Measurements from ENCODE around the gene RHOBTB3.

RHOBTB3 gene

DNA sequence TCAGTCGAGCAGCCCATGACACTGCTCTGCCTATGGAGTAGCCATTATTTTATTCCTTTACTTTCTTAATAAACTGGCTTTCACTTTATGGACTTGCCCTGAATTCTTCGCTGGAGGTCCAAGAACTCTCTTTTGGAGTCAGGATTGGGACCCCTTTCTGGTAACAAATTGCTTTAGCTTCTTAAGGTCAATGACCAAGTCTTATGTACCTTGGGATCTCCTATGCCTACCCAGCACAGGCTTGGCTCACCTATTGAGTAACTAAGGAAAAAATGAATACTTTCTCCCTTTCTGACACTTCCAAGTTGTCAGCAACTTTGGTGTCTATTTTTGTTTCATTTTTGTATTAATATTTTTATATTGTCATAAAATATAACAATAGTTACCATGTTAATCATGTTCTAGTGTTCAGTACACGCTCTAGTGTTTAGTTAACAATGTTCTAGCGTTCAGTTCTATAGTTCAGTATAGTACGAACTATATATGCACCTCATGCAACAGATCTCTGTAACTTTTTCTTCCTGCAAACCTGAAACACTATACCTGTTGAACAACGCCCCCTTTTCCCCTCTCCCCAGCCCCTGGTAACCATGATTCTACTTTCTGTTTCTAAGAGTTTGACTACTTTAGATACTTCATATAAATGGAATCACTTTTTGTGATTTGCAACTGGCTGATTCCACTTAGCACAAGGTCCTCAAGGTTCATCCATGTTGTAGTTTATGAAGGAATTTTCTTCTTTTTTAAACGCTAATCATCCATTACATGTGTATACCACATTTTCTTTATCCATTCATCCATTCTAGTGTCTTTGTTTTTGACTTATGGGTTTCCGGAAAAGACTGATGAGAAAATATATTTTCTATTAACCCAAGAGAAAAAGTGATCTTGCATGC, 1.8 kb upstream of the RHOBTB3 start:
- no peak for DNase-seq

GRCh38 chr5:95730011-95730700, 980 bp upstream of the RHOBTB3 start:
- no peak for DNase-seq

DNA sequence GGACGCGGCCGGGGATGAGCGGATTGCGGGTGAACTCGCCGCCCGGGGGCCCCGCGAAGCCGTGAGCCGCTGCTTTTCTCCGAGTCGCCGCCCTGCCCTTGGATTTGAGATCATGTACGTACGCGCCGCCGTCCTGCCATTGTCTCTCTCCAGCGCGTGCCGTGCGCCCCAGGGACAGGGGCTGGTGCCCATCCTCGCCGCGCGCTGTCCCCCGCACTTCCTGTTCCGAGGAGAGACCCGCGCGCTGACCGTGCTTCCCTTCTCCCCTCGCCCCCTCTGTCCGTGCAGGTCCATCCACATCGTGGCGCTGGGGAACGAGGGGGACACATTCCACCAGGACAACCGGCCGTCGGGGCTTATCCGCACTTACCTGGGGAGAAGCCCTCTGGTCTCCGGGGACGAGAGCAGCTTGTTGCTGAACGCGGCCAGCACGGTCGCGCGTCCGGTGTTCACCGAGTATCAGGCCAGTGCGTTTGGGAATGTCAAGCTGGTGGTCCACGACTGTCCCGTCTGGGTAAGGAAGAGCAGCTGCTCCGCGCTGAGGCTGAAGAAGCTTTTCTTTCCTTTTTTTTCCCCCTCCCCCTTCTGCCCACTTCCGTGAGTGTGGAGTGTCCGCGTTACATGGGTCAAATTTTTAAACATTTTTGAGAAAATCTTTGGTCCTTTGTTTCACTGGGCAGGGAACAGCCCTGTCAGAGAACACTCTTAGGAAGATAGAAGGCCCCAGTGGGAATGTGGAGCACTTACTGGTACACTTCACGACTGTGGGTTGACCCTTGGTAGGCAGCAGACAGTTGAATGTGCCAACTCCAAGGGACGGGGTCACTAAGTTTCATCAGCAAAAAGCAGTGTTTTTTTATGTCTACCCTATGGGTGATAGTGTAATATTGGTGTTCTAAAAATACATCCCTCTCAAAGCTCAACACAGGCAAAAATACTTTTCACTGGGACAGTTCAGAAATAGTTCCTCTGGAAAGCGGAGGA, 727 bp downstream of the RHOBTB3 start:
- peak; percentile 94 for DNase-seq

DNA sequence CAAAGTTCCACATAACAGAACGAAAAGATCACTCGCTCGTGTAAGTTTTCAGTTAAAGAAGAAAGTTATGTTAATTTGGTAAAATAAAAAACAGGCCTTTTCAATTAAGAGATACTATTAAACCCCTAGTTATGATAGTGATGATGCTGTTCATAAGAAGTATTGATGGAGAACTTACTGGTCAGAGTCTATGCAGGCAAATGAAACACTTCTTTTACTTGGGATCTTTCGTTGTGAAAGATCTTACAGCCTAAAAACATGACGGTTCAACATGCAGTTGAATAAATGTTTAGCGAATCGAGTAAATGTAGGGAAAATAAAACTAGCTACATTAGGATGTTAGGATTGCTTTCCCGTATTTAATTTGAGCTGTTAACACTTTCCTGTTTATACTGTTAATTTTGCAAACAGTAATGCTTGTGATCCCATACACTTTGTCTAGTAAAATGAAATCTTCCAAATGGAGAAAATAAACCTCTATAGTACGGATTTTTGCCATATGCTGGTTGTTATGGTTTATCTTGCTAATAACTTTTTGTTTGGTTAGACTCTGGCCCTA, 2.0 kb downstream of the RHOBTB3 start:
- no peak for DNase-seq

DNA sequence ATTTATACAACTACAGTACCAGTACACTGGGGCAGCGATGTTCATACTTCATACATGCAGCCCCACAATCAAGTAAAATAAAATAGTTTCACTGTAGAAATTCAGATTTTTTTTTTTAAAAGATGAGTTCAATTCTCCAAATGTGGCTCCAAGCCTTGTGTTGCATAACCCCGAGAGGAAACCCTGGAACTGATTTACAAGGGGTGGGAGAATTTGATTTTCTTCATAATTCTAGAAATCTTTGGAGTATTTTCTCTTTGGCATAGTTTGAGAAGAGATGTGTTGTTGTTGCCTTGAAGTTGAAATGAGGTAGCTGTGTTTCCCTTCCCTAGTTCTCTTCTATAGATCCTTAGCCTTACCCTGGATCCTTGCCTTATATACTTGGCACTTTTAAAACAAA, 3.1 kb downstream of the RHOBTB3 start:
- DNase-seq, result no peak

DNA sequence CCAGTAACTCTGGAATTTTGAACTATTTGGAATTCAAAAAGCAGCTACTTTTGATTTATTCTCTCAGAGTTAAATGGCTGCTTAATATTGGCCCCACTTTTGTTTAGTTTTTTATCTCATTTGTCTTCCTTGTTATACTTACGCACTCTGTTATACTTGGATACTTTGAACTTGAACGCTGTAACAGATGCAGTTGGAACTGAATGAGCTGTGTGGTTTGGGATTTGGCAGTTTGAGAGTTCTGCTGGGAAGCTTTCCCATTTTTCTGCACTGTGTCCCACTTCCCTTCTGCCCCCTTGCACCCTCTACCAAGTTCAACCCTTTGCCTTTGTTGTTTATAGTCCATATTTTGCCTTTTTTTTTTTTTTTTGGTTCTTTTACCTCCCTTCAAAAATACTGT, 3.8 kb downstream of the RHOBTB3 start:
- DNase-seq, result no peak

- DNase-seq, result no peak
Observed at GRCh38 chr5:95735406-95735805, 4.3 kb downstream of the RHOBTB3 start.

- DNase-seq, result no peak
Observed at GRCh38 chr5:95738072-95738471, 6.9 kb downstream of the RHOBTB3 start.

GRCh38 chr5:95738834-95739233, 7.7 kb downstream of the RHOBTB3 start:
- no peak for DNase-seq

DNA sequence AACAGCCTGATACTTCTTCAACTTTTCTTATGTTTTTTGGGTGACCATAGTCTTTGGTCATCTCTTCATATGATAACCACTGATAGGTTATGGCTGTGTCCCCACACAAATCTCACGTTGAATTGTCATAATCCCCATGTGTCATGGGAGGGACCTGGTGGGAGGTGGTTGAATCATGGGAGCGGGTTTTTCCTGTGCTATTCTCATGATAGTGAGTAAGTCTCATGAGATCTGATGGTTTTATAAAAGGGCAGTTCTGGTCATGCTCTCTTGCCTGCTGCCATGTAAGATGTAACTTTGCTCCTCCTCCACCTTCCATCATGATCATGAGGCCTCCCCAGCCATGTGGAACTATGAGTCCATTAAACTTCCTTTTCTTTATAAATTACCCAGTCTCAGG, 8.7 kb downstream of the RHOBTB3 start:
- DNase-seq, result no peak

DNA sequence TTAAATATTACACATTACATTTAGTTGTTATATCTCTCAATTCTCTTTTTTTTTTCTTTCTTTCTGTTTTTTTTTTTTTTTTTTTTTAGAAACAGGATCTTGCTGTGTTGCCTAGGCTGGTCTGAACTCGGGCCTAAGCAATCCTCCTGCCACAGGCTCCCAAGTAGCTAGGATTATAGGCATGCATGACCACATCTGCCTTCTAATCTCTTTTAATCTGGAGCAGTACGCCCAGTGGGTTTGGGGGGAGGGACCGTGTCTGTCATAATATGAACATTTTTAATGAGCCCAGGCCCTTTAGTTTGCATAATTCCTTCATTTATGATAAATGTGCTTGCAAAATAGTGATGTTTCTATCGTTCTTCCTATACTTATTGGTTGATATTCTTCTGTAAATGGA, 10.3 kb downstream of the RHOBTB3 start:
- no peak for DNase-seq

DNA sequence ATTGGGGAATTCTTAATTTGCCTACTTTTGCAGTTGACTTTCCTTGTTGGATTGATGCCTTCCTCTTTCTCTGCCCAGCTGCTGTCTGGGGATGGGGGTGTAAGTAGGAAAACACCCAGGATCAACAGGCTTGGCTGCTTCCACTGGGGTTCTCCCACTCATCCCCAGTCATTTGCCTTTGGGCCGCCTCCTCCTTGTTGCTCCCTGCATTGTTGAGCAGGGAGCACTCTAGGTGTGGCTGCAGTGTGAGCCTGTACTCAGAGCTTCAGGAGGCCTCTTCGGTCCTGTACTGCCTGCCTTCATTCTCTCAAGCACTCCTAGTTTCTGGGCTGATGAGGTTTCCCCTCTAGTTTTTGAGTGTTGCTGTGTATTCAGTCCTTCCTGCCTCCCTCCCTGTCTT, 12.1 kb downstream of the RHOBTB3 start:
- DNase-seq, result no peak

GRCh38 chr5:95743877-95744276, 12.7 kb downstream of the RHOBTB3 start:
- DNase-seq, result no peak

- no peak for DNase-seq
Observed at GRCh38 chr5:95746194-95746593, 15.1 kb downstream of the RHOBTB3 start.

GRCh38 chr5:95746722-95747679, 15.9 kb downstream of the RHOBTB3 start:
- DNase-seq, result no peak

- DNase-seq, result no peak
Observed at GRCh38 chr5:95748133-95748532, 17.0 kb downstream of the RHOBTB3 start.

DNA sequence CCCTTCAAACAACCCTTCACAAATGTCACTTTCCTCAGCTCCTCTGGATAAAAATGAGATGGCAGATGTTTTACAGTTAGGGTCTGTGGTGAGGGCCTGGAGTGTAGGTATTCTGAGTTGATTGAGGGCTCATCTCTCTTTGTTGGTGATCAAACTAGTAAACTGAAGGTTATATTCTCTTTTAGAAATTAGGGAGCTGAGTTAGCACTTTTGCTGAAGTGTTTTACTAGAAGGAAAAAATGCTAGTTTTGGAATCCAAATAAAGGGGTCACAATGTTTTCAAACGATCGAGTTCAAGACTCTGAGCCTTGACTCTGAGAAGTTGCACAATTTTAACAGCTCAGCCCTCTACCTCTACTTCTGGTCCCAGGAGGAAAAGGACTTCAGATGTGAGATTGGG, 23.4 kb downstream of the RHOBTB3 start:
- DNase-seq, result no peak

DNA sequence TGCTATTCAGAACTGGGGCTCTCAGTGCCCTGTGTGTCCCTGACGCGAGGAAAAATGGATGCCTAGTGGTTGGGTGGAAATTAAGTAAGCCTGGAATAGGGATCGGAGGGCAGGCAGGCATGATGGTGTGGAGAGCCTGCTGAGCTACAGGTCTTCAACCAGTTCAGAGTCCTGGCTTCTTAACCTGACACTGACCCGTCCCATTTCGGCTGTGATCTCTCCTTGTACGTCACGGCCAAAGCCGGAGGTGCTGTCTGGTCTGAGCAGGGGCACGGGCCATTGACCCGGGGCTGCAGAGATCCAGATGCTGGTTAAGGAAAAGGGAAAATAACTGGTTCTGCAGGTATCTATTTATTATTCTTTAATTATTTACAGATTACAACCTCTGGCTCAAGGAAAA, 27.9 kb downstream of the RHOBTB3 start:
- no peak for DNase-seq

DNA sequence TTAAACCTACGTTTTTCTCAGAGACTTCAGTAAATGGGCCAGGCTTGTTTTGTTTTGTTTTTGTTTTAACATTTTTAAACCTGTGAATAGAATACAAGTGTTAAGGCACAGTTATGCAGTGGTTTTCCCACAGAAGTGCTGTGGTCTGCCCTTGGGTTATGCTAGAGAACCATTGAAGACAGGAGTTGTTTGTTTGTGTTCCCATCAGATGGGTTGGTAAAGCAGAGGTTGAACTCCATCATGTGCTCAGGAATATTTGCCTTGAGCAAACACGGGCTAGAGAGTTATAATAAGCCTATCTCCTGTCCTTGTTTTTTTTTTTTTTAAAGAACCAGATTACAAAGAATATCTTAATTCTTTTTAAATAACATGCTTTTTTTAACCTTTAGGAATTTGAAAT, 28.5 kb downstream of the RHOBTB3 start:
- no peak for DNase-seq

- DNase-seq, result no peak
Observed at GRCh38 chr5:95760273-95761191, 29.4 kb downstream of the RHOBTB3 start.

All from right kidney (tissue), 1 donor.